Smooth muscle cell (in vitro differentiated cells): ENCODE data around the gene CDK5RAP1. TPM values are rescaled to one million over a fixed set of nuclear protein-coding genes. Genes with fewer than 3 reads are reported as not detected.

Experiments
- DNase-seq: peaks from one replicate; lab custom pipeline; 2025; ENCODE audit not compliant: unreplicated experiment; lab: John Stamatoyannopoulos, UW
- H2AFZ ChIP-seq: fragments of 200-600 bp; sonication (generic); 2 replicates; pipeline ENCODE4 v1.6.0; 2016; ENCODE audit warnings: antibody characterized with exemption, low read depth, mild to moderate bottlenecking
- H3F3A ChIP-seq: fragments of 200-600 bp; sonication (generic); 2 replicates; pipeline ENCODE4 v1.6.0; 2017; ENCODE audit warnings: antibody characterized with exemption, low read depth
- H3K27ac ChIP-seq: fragments of 200-600 bp; sonication (generic); 2 replicates; pipeline ENCODE4 v1.5.1; 2016; ENCODE audit warnings: low read depth, mild to moderate bottlenecking
- H3K27me3 ChIP-seq: fragments of 200-600 bp; sonication (generic); 2 replicates; pipeline ENCODE4 v1.6.1; 2016; ENCODE audit warnings: low read depth, mild to moderate bottlenecking
- H3K36me3 ChIP-seq: fragments of 200-600 bp; sonication (generic); 2 replicates; pipeline ENCODE4 v1.5.1; 2016; ENCODE audit warnings: low read depth
- H3K4me1 ChIP-seq: fragments of 200-600 bp; sonication (generic); 2 replicates; pipeline ENCODE4 v1.5.1; 2016; ENCODE audit warnings: low read depth
- H3K4me2 ChIP-seq: fragments of 200-600 bp; sonication (generic); 2 replicates; pipeline ENCODE4 v1.6.0; 2016; ENCODE audit warnings: mild to moderate bottlenecking
- H3K4me3 ChIP-seq: fragments of 200-600 bp; sonication (generic); 2 replicates; pipeline ENCODE4 v1.5.1; 2016; ENCODE audit warnings: mild to moderate bottlenecking
- H3K79me2 ChIP-seq: fragments of 200-600 bp; sonication (generic); 2 replicates; pipeline ENCODE4 v1.6.0; 2016; ENCODE audit warnings: low read depth, mild to moderate bottlenecking
- H3K9ac ChIP-seq: fragments of 200-600 bp; sonication (generic); 2 replicates; pipeline ENCODE4 v1.6.0; 2016; ENCODE audit warnings: low read depth
- H3K9me3 ChIP-seq: fragments of 200-600 bp; sonication (generic); replicated peaks from 2 replicates; pipeline ENCODE4 v1.5.1; 2016; ENCODE audit warnings: low read depth
- H4K20me1 ChIP-seq: fragments of 200-600 bp; sonication (generic); 2 replicates; pipeline ENCODE4 v1.6.0; 2016; ENCODE audit warnings: low read depth
- CTCF ChIP-seq: fragments of 200-600 bp; sonication (generic); IDR thresholded peaks from 2 replicates; pipeline ENCODE4 v1.5.1; 2017; ENCODE audit warnings: borderline replicate concordance, mild to moderate bottlenecking, antibody characterized with exemption; ENCODE audit not compliant: insufficient read depth, poor library complexity, severe bottlenecking
- WGBS: methylation state at CpG from one replicate; pipeline ENCODE4 v1.1.7; 2016; ENCODE audit warnings: low lambda C conversion rate; 5-methylcytosine and 5-hydroxymethylcytosine counted together
- polyA plus RNA-seq: library from polyadenylated mRNA; unstranded; fragments of >200 nt; fragmentation: Nextera tagmentation; extraction: Ambion mirVana; gene quantifications from 2 replicates; pipeline ENCODE4 v1.2.1, GENCODE V29; 2016
- total RNA-seq: library from RNA; depleted of rRNA; stranded (reverse); fragments of >200 nt; gene quantifications from 2 replicates; pipeline ENCODE4 v1.2.3, GENCODE V29; 2014

CDK5RAP1 gene
- total and polyA plus RNA-seq, 2 experiments from 2014 or later, result 29.5 to 54.7 TPM

GRCh38 chr20:33418033-33418432 is 16.7 kb upstream of the CDK5RAP1 start:
- Histone ChIP-seq H3K4me2 (no peak overlapping the region), H3K9ac (no peak overlapping the region), H2AFZ (no peak overlapping the region), H3F3A (no peaks in the 10 kb centered on the region), H3K27ac (no peak overlapping the region), H3K36me3 (no peaks in the 10 kb centered on the region), H3K27me3 (no peaks in the 10 kb centered on the region), H3K9me3 (no peaks in the 10 kb centered on the region), H3K79me2 (no peaks in the 10 kb centered on the region), H4K20me1 (no peaks in the 10 kb centered on the region), H3K4me3 (no peak overlapping the region), H3K4me1 (no peaks in the 10 kb centered on the region)
- no peak for TF ChIP-seq CTCF
- DNase-seq, result no peak
- WGBS, result 91% methylated on average over 3 of the region's 3 CpGs

GRCh38 chr20:33415948-33416347 is 14.6 kb upstream of the CDK5RAP1 start:
- DNase-seq, result no peak
- H2AFZ ChIP-seq, result no peak overlapping the region

GRCh38 chr20:33412484-33412838 is 11.1 kb upstream of the CDK5RAP1 start:
- H2AFZ ChIP-seq, result no peak overlapping the region
- TF ChIP-seq CTCF, result no peak

More at GRCh38 chr20:33415948-33416347, 14.6 kb upstream of the CDK5RAP1 start:
- Histone ChIP-seq H3K9me3 (no peaks in the 10 kb centered on the region), H3K36me3 (no peaks in the 10 kb centered on the region), H4K20me1 (no peaks in the 10 kb centered on the region), H3K27ac (no peak overlapping the region), H3K4me3 (no peak overlapping the region), H3K9ac (no peak overlapping the region), H3K4me1 (no peaks in the 10 kb centered on the region), H3K27me3 (no peaks in the 10 kb centered on the region), H3K79me2 (no peaks in the 10 kb centered on the region), H3F3A (no peaks in the 10 kb centered on the region), H3K4me2 (no peak overlapping the region)
- WGBS, result 62% methylated on average over 8 of the region's 8 CpGs
- TF ChIP-seq CTCF, result peak; percentile 39

GRCh38 chr20:33411711-33412483 is 10.6 kb upstream of the CDK5RAP1 start:
- H3K4me1 ChIP-seq, result no peaks in the 10 kb centered on the region
- no peaks in the 10 kb centered on the region for H3K9me3 ChIP-seq
- H3K4me3 ChIP-seq, result no peak overlapping the region
- WGBS, result 96% methylated on average over 7 of the region's 7 CpGs
- DNase-seq, result no peak
- no peak overlapping the region for H3K4me2 ChIP-seq
- no peak overlapping the region for H3K9ac ChIP-seq
- H3K36me3 ChIP-seq, result no peaks in the 10 kb centered on the region
- no peaks in the 10 kb centered on the region for H3K79me2 ChIP-seq
- no peak overlapping the region for H2AFZ ChIP-seq
- H4K20me1 ChIP-seq, result no peaks in the 10 kb centered on the region
- no peaks in the 10 kb centered on the region for H3K27me3 ChIP-seq
- H3F3A ChIP-seq, result no peaks in the 10 kb centered on the region
- H3K27ac ChIP-seq, result no peak overlapping the region
- no peak for TF ChIP-seq CTCF

More at GRCh38 chr20:33412484-33412838, 11.1 kb upstream of the CDK5RAP1 start:
- no peaks in the 10 kb centered on the region for H3F3A ChIP-seq
- no peaks in the 10 kb centered on the region for H3K4me1 ChIP-seq
- no peak overlapping the region for H3K9ac ChIP-seq
- H3K27ac ChIP-seq, result no peak overlapping the region
- 95% methylated on average over 8 of the region's 8 CpGs for WGBS
- no peak overlapping the region for H3K4me3 ChIP-seq
- no peaks in the 10 kb centered on the region for H3K79me2 ChIP-seq
- no peaks in the 10 kb centered on the region for H3K9me3 ChIP-seq
- no peaks in the 10 kb centered on the region for H3K36me3 ChIP-seq
- H3K4me2 ChIP-seq, result no peak overlapping the region
- DNase-seq, result no peak
- H3K27me3 ChIP-seq, result no peaks in the 10 kb centered on the region
- H4K20me1 ChIP-seq, result no peaks in the 10 kb centered on the region
